Ishikawa (cell line): ENCODE measurements around the gene EIF3J.

Experiments used
- CEBPB ChIP-seq: IDR thresholded peaks from 2 replicates; pipeline ENCODE4 v1.6.1; 2012
- CREB1 ChIP-seq: IDR thresholded peaks from 2 replicates; pipeline ENCODE4 v1.6.1; 2012; ENCODE audit warnings: low read depth
- EGR1 ChIP-seq: IDR thresholded peaks from 2 replicates; pipeline ENCODE4 v1.6.1; 2012
- EP300 ChIP-seq: IDR thresholded peaks from 2 replicates; pipeline ENCODE4 v1.6.1; 2012; ENCODE audit warnings: borderline replicate concordance
- FOXM1 ChIP-seq: IDR thresholded peaks from 2 replicates; pipeline ENCODE4 v1.6.1; 2012; ENCODE audit warnings: low read depth, borderline replicate concordance
- NFIC ChIP-seq: IDR thresholded peaks from 2 replicates; pipeline ENCODE4 v1.6.1; 2012
- RAD21 ChIP-seq: IDR thresholded peaks from 2 replicates; pipeline ENCODE4 v1.6.1; 2012; ENCODE audit warnings: low read depth
- TAF1 ChIP-seq: IDR thresholded peaks from 2 replicates; pipeline ENCODE4 v1.6.1; 2012; ENCODE audit warnings: low read depth, mild to moderate bottlenecking
- TCF12 ChIP-seq: IDR thresholded peaks from 2 replicates; pipeline ENCODE4 v1.6.1; 2012; ENCODE audit warnings: low read depth
- TEAD4 ChIP-seq: IDR thresholded peaks from 2 replicates; pipeline ENCODE4 v1.6.1; 2012
- YY1 ChIP-seq: IDR thresholded peaks from 2 replicates; pipeline ENCODE4 v1.6.1; 2012; ENCODE audit warnings: low read depth
- ZBTB7A ChIP-seq: IDR thresholded peaks from 2 replicates; pipeline ENCODE4 v1.6.1; 2012; ENCODE audit warnings: low read depth
- TF ChIP-seq, protein P1 (sequence below): IDR thresholded peaks from 2 replicates; pipeline ENCODE4 v1.6.1; 2012
- TF ChIP-seq, protein P2 (sequence below): IDR thresholded peaks from 2 replicates; pipeline ENCODE4 v1.6.1; 2012; ENCODE audit warnings: low read depth, mild to moderate bottlenecking
- TF ChIP-seq, protein P3 (sequence below): IDR thresholded peaks from 2 replicates; pipeline ENCODE4 v1.6.1; 2012

The EIF3J gene

DNA sequence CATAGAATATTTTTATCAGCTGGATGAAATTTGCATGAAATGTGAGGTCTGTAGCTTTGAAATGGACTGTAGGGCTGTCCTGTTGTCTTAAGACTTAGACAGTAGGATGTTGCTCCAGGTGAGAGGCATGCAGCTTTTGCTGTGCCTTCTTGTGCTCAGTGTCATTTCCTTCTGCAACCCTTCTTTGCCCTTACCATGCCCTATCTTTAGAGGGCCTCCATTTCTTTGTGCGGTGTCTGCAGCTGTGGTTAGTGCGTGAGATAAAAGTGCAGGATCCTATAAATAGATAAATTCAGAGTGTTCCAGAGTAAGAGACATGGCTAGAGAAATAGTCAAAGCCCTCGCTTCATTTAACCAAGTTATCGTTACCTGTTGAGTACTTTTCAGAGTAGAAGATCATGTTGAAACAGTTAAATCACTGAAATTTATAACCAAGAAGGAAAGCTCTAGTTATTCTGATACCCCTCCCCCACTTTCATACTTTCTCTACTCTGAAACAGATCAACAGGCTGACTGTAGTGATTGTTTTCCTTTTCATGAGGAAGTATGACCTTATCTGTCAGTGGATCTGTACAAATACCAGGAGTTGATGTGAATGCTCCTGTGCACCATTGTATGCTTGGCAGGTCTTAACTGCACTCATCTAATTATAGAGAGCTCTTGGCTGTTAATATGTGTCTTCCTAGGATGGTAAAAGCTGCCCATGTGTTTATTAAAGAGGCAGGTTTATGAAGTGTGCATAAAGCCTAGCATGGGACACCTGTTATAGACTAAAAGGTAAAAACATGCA is 18.2 kb downstream of the EIF3J start:
- TF ChIP-seq TCF12 (no peak), YY1 (no peak), CEBPB (no peak), EP300 (no peak), EGR1 (no peak), FOXM1 (no peak), RAD21 (no peak), CREB1 (no peak), TEAD4 (no peak), TAF1 (no peak), NFIC (no peak), ZBTB7A (no peak)
- TF ChIP-seq, protein P1, sequence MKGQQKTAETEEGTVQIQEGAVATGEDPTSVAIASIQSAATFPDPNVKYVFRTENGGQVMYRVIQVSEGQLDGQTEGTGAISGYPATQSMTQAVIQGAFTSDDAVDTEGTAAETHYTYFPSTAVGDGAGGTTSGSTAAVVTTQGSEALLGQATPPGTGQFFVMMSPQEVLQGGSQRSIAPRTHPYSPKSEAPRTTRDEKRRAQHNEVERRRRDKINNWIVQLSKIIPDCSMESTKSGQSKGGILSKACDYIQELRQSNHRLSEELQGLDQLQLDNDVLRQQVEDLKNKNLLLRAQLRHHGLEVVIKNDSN, result no peak
- TF ChIP-seq, protein P2, sequence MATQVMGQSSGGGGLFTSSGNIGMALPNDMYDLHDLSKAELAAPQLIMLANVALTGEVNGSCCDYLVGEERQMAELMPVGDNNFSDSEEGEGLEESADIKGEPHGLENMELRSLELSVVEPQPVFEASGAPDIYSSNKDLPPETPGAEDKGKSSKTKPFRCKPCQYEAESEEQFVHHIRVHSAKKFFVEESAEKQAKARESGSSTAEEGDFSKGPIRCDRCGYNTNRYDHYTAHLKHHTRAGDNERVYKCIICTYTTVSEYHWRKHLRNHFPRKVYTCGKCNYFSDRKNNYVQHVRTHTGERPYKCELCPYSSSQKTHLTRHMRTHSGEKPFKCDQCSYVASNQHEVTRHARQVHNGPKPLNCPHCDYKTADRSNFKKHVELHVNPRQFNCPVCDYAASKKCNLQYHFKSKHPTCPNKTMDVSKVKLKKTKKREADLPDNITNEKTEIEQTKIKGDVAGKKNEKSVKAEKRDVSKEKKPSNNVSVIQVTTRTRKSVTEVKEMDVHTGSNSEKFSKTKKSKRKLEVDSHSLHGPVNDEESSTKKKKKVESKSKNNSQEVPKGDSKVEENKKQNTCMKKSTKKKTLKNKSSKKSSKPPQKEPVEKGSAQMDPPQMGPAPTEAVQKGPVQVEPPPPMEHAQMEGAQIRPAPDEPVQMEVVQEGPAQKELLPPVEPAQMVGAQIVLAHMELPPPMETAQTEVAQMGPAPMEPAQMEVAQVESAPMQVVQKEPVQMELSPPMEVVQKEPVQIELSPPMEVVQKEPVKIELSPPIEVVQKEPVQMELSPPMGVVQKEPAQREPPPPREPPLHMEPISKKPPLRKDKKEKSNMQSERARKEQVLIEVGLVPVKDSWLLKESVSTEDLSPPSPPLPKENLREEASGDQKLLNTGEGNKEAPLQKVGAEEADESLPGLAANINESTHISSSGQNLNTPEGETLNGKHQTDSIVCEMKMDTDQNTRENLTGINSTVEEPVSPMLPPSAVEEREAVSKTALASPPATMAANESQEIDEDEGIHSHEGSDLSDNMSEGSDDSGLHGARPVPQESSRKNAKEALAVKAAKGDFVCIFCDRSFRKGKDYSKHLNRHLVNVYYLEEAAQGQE, result no peak
- TF ChIP-seq, protein P3, sequence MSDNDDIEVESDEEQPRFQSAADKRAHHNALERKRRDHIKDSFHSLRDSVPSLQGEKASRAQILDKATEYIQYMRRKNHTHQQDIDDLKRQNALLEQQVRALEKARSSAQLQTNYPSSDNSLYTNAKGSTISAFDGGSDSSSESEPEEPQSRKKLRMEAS, result no peak

DNA sequence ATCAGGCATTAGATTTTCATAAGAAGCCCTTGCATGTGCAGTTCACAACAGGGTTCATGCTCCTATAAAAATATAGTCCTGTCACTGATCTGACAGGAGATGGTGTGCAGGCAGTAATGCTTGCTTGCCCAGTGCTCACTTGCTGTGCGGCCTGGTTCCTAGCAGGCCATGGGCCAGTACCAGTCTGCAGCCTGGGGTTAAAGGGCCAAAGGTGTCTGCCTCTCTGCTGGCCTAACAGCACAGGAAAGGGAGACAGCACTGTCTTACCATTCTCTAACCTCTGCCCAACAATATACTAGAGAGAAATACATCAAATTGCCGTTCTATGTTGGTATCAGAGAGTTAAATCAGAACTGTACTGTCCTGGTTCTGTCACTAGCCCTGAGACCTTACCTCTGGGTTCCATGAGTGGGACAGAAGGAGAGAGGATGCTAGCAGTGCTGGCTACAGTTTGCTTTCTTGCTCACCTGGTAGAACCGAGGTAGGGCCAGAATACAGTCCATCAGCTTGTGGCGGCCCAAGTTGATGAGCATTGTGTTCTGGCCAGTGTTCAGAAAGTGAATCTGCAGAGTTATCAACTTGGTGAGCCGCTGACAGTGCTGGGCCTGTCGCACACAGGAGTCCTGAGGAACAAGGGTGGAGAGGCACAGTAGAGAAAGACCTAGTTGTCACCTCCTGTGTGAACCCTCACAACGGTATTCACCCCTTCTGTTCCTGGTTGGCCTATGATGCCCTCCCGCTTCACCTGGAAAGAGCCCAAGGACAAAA is 28.6 kb downstream of the EIF3J start:
- TF ChIP-seq NFIC, result no peak
- TF ChIP-seq EP300, result no peak

DNA sequence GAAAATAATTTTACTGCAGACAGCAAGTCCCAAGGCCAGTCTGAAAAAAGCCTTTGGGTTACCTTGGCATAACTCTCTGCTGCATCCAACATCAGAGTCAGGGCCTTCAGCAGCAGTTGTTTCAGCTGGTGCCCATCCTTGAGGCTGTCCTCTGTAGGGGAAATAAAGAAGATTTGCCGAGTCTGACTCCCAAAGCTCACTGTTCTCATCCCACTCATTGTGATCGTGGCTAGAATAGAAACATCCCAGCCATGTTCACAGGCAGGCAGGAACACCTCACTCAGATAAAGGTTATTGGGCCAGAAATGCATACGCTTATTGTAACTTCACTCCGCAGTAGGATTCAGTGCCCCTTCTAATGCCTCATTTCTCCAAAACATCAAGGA is 29.2 kb downstream of the EIF3J start:
- TF ChIP-seq TAF1, result no peak
- no peak for TF ChIP-seq CREB1
- no peak for TF ChIP-seq YY1
- TF ChIP-seq TEAD4, result no peak
- TF ChIP-seq EGR1, result no peak
- TF ChIP-seq, protein P1, result no peak
- TF ChIP-seq, protein P2, result no peak
- no peak for TF ChIP-seq EP300
- TF ChIP-seq NFIC, result no peak
- TF ChIP-seq CEBPB, result no peak
- TF ChIP-seq RAD21, result no peak
- TF ChIP-seq, protein P3, result no peak
- no peak for TF ChIP-seq ZBTB7A
- no peak for TF ChIP-seq FOXM1
- no peak for TF ChIP-seq TCF12

DNA sequence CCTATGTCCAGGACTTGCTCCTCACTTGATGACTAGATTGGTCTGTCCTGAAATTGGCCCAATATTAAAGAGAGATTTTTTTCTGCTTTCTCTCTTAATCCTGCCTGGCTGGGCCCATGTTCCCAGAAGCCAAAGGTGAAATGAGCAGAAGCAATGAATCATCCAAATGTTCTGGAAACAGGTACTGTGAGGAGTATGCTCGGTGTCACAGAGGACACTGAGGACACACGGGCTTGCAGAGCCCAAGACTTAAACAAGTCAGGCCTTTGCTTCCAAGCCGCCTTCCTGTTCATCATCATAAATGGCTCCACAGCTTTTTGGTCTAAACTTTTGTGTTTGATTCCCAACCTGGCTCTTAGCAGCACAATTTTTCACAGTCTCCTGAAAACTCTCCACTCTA is 31.4 kb downstream of the EIF3J start:
- TF ChIP-seq TEAD4 (no peak), RAD21 (no peak), CREB1 (no peak), FOXM1 (no peak), ZBTB7A (no peak), CEBPB (no peak), YY1 (no peak), TAF1 (no peak), EP300 (no peak), TCF12 (no peak), NFIC (no peak), EGR1 (no peak)
- TF ChIP-seq, protein P3, result no peak
- TF ChIP-seq, protein P2, result no peak
- TF ChIP-seq, protein P1, result no peak
